Measurements from ENCODE around the gene GRPEL1. TPM values are rescaled to one million over a fixed set of nuclear protein-coding genes. Genes with fewer than 3 reads are reported as not detected.

The GRPEL1 gene
- total and polyA plus RNA-seq, 4 donors, result 9.8 to 98.1 (median 40.2) TPM

DNA sequence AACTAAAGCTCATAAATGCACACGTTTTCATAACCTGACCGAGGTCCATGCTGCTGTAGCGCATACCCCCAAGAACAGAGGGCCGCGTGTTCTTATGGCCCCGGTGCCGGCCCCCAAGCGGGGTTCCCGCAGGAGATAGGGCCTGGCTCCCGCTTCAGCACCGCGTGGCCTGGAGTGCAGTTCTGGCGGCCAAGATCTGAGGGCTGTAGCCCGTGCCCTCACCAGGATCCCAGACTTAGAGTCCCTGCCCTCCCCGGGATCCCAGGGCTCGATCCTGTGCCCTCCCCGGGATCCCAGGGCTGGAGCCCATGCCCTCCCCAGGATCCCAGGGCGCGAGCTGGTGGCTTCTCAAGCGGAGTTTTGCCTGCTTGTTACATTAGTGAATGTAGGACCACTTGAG lies 1.0 kb upstream of the GRPEL1 start:
- H3K9me3 ChIP-seq (ENCODE audit: control insufficient read depth in 4 of 4, low read length in 3 of 4), result no peaks in the 10 kb centered on the region
- 24% methylated on average over 20 of the region's 20 CpGs for WGBS
- H3K9ac ChIP-seq (ENCODE audit: low read depth in 1 of 2, low read length in 2 of 2), result peak overlapping the region; percentile 28 to 76
- H3K27me3 ChIP-seq (ENCODE audit: control insufficient read depth in 4 of 4, insufficient read depth in 4 of 4, low read length in 3 of 4), result no peaks in the 10 kb centered on the region
- DNase-seq (ENCODE audit: low spot score), result peak; percentile 43
- peak overlapping the region in 2 of 3 donors; percentile 63 to 78 for H3K4me3 ChIP-seq (ENCODE audit: low read depth in 1 of 3, low read length in 3 of 3)
- no peak for TF ChIP-seq HNF4G (IDR thresholded peaks at IDR 0.05)
- TF ChIP-seq, protein P1, sequence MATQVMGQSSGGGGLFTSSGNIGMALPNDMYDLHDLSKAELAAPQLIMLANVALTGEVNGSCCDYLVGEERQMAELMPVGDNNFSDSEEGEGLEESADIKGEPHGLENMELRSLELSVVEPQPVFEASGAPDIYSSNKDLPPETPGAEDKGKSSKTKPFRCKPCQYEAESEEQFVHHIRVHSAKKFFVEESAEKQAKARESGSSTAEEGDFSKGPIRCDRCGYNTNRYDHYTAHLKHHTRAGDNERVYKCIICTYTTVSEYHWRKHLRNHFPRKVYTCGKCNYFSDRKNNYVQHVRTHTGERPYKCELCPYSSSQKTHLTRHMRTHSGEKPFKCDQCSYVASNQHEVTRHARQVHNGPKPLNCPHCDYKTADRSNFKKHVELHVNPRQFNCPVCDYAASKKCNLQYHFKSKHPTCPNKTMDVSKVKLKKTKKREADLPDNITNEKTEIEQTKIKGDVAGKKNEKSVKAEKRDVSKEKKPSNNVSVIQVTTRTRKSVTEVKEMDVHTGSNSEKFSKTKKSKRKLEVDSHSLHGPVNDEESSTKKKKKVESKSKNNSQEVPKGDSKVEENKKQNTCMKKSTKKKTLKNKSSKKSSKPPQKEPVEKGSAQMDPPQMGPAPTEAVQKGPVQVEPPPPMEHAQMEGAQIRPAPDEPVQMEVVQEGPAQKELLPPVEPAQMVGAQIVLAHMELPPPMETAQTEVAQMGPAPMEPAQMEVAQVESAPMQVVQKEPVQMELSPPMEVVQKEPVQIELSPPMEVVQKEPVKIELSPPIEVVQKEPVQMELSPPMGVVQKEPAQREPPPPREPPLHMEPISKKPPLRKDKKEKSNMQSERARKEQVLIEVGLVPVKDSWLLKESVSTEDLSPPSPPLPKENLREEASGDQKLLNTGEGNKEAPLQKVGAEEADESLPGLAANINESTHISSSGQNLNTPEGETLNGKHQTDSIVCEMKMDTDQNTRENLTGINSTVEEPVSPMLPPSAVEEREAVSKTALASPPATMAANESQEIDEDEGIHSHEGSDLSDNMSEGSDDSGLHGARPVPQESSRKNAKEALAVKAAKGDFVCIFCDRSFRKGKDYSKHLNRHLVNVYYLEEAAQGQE (IDR thresholded peaks at IDR 0.05), result peak; percentile 92
- TF ChIP-seq FOXA2 (IDR thresholded peaks at IDR 0.05), result no peak
- TF ChIP-seq TAF1 (conservative IDR thresholded peaks at IDR 0.05), result no peak
- TF ChIP-seq YY1 (IDR thresholded peaks at IDR 0.05), result no peak
- no peak for TF ChIP-seq SP1 (IDR thresholded peaks at IDR 0.05)
- TF ChIP-seq JUND (IDR thresholded peaks at IDR 0.05), result no peak
- TF ChIP-seq, protein P2, sequence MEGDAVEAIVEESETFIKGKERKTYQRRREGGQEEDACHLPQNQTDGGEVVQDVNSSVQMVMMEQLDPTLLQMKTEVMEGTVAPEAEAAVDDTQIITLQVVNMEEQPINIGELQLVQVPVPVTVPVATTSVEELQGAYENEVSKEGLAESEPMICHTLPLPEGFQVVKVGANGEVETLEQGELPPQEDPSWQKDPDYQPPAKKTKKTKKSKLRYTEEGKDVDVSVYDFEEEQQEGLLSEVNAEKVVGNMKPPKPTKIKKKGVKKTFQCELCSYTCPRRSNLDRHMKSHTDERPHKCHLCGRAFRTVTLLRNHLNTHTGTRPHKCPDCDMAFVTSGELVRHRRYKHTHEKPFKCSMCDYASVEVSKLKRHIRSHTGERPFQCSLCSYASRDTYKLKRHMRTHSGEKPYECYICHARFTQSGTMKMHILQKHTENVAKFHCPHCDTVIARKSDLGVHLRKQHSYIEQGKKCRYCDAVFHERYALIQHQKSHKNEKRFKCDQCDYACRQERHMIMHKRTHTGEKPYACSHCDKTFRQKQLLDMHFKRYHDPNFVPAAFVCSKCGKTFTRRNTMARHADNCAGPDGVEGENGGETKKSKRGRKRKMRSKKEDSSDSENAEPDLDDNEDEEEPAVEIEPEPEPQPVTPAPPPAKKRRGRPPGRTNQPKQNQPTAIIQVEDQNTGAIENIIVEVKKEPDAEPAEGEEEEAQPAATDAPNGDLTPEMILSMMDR (IDR thresholded peaks at IDR 0.05; ENCODE audit: low read depth, low read length, missing input control), result no peak
- H3K27ac ChIP-seq (ENCODE audit: low read depth in 1 of 2, low read length in 2 of 2), result peak overlapping the region; percentile 70 to 83
- H3K36me3 ChIP-seq (ENCODE audit: control insufficient read depth in 4 of 4, insufficient read depth in 3 of 4, low read depth in 1 of 4, low read length in 3 of 4), result peaks cover 0 to 6% (median 3%) of the 10 kb centered on the region in 4 donors
- peaks cover 8 to 19% (median 15%) of the 10 kb centered on the region in 4 donors for H3K4me1 ChIP-seq (ENCODE audit: control insufficient read depth in 4 of 4, insufficient read depth in 4 of 4, low read length in 3 of 4)

DNA sequence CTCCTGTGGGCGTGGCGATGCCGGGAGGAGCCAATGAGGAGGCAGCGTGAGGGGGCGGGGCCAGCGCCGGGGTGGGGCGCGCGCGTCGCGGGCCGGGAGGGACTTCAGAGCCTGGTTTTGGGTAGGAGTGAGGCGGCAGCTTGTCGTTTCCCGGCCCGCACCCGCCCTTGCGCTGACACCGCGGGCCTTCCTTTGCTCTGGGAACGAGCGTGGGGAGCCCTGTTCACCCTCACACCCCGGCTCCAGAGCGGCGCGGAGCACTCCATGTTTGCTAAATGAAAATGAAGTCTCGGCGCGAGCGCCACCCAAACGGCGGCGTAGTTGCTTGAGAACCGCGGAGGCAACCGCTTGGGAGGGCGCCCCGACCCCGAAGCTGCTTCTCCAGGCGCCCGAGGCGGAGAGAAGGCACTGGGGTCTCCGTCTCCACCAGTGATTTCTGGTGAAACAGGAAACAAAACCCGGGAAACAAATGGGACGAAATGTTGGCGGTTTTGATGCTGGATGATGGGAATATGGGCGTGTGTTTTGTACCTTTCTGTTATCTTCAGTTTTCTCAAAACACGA lies 497 bp upstream of the GRPEL1 start:
- peak overlapping the region; percentile 70 to 83 for H3K27ac ChIP-seq (ENCODE audit: low read depth in 1 of 2, low read length in 2 of 2)
- peaks cover 0 to 11% (median 8%) of the 10 kb centered on the region in 4 donors for H3K36me3 ChIP-seq (ENCODE audit: control insufficient read depth in 4 of 4, insufficient read depth in 3 of 4, low read depth in 1 of 4, low read length in 3 of 4)
- peak overlapping the region; percentile 28 to 76 for H3K9ac ChIP-seq (ENCODE audit: low read depth in 1 of 2, low read length in 2 of 2)
- TF ChIP-seq YY1 (IDR thresholded peaks at IDR 0.05) (peak; percentile 72), EGR1 (IDR thresholded peaks at IDR 0.05; ENCODE audit: low read depth in 2 of 2) (no peak), FOXA2 (IDR thresholded peaks at IDR 0.05) (no peak), RAD21 (IDR thresholded peaks at IDR 0.05) (no peak), FOXA1 (IDR thresholded peaks at IDR 0.05) (no peak), SP1 (IDR thresholded peaks at IDR 0.05) (peak; percentile 24)
- TF ChIP-seq, protein P1 (IDR thresholded peaks at IDR 0.05), result peak; percentile 12
- H3K4me3 ChIP-seq (ENCODE audit: low read depth in 1 of 3, low read length in 3 of 3), result peak overlapping the region; percentile 58 to 78 (median 63)
- DNase-seq (ENCODE audit: low spot score), result no peak
- no peaks in the 10 kb centered on the region for H3K27me3 ChIP-seq (ENCODE audit: control insufficient read depth in 4 of 4, insufficient read depth in 4 of 4, low read length in 3 of 4)
- WGBS, result under 1% methylated on average over 50 of the region's 50 CpGs
- H3K4me1 ChIP-seq (ENCODE audit: control insufficient read depth in 4 of 4, insufficient read depth in 4 of 4, low read length in 3 of 4), result peaks cover 8 to 19% (median 15%) of the 10 kb centered on the region in 4 donors
- H3K9me3 ChIP-seq (ENCODE audit: control insufficient read depth in 4 of 4, low read length in 3 of 4), result no peaks in the 10 kb centered on the region
